Renal cortical epithelial cell (primary cell): ENCODE measurements around the gene PLAAT5. TPM values are rescaled to one million over a fixed set of nuclear protein-coding genes. Genes with fewer than 3 reads are reported as not detected.
"Not testable (repeated sequence)": the region's sequence is repeated elsewhere in the genome, so short reads cannot be mapped to it uniquely, and the experiment has no call there.

ENCODE experiments used
- DNase-seq: peaks from one replicate; pipeline ENCODE4 v3.0.0-alpha.2; 2011; ENCODE audit warnings: low read depth
- total RNA-seq: library from RNA; depleted of rRNA; stranded (reverse); fragments of >200 nt; gene quantifications from 2 replicates; pipeline ENCODE4 v1.2.3, GENCODE V29; 2014

PLAAT5 gene
- total RNA-seq, 1 donor from 2014 or later: 0.40 TPM

DNA sequence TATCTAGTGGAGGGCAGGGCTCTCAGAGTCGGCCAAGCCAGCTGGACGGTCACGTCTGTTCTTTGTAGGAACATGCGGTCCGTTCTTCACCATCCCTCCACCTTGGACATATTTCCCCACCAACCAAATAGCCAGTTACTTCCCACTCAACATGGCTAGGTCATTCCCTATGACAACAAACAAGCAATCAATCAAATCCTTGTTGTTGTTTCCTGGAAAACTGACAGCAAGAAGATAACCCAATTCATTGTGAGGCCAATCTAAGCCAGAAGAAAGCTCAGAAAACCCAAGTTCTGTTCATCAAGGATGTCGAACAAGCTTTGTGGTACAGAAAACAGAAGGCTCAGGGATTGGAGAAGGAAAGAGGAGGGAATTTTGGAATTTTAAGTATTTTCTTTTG, 10.9 kb downstream of the PLAAT5 start:
- no peak for DNase-seq

GRCh38 chr11:63478896-63479295, 12.1 kb downstream of the PLAAT5 start:
- peak; percentile 78 for DNase-seq

GRCh38 chr11:63476618-63477017, 14.3 kb downstream of the PLAAT5 start:
- no peak for DNase-seq

GRCh38 chr11:63472372-63472771, 18.6 kb downstream of the PLAAT5 start:
- DNase-seq: no peak

- no peak for DNase-seq
Observed at GRCh38 chr11:63470311-63470710, 20.7 kb downstream of the PLAAT5 start.

GRCh38 chr11:63462137-63462536, 28.8 kb downstream of the PLAAT5 start:
- no peak for DNase-seq

DNA sequence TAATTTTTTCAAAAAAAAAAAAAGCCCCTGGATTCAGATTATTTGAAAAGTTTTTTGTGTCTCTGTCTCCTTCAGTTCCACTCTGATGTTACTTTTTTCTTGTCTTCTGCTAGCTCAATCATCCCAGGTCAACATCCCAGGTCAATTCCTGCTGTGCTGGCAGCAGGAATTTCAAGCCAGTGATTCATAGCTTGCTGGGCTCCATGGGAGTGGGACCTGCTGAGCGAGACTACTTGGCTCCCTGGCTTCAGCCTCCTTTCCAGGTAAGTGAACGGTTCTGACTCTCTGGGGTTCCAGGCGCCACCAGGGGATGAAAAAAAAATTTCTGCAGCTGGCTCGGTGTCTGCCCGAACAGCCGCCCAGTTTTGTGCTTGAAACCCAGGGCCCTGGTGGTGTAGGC, 31.4 kb downstream of the PLAAT5 start:
- DNase-seq: peak; percentile 30

GRCh38 chr11:63448646-63449045, 42.3 kb downstream of the PLAAT5 start:
- DNase-seq: no peak

DNA sequence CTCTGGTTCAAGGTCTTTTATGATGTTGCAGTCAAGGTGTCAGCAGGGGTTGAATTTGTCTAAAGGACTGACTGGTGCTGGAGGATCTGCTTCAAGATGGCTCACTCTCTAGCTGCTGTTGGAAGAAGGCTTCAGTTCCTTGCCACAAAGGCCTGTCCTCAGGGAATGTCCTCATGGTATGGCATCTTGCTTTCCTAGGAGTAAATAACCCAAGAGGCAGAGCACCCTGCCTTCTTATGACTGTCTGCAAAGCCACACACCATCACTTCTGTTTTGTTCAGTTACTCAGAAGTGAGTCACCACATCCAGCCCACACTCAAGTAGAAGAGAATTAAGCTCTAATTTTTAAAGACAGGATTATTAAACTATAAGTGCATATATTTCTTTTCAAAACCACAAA, 45.2 kb downstream of the PLAAT5 start:
- peak; percentile 60 for DNase-seq

GRCh38 chr11:63445118-63445517, 45.8 kb downstream of the PLAAT5 start:
- no peak for DNase-seq

- DNase-seq: no peak
Observed at GRCh38 chr11:63444160-63444559, 46.8 kb downstream of the PLAAT5 start.

- no peak for DNase-seq
Observed at GRCh38 chr11:63443714-63444113, 47.3 kb downstream of the PLAAT5 start.

- not testable (repeated sequence) for DNase-seq
Observed at GRCh38 chr11:63435831-63436230, 55.1 kb downstream of the PLAAT5 start.

DNA sequence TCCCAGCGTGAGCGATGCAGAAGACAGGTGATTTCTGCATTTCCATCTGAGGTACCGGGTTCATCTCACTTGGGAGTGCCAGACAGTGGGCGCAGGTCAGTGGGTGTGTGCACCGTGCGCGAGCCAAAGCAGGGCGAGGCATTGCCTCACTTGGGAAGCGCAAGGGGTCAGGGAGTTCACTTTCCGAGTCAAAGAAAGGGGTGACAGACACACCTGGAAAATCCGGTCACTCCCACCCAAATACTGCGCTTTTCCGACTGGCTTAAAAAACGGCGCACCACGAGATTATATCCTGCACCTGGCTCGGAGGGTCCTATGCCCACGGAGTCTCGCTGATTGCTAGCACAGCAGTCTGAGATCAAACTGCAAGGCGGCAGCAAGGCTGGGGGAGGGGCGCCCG, 55.6 kb downstream of the PLAAT5 start:
- DNase-seq: not testable (repeated sequence)

GRCh38 chr11:63430731-63431130, 60.2 kb downstream of the PLAAT5 start:
- not testable (repeated sequence) for DNase-seq

GRCh38 chr11:63427971-63428508, 62.9 kb downstream of the PLAAT5 start:
- no peak for DNase-seq

- DNase-seq: no peak
Observed at GRCh38 chr11:63417174-63417852, 73.7 kb downstream of the PLAAT5 start.

Other genes with a start within 250 kb of the PLAAT5 start
- gene SLC22A25, start 247.6 kb downstream of the PLAAT5 start, total RNA-seq: not detected in 2 replicates
- not detected in 2 replicates for gene SLC22A9, start 121.4 kb downstream of the PLAAT5 start, total RNA-seq
- gene LGALS12, start 14.9 kb upstream of the PLAAT5 start, total RNA-seq: not detected in 2 replicates
- 36.4 and 83.2 TPM in 2 replicates for gene PLAAT4, start 45.6 kb upstream of the PLAAT5 start, total RNA-seq
- gene PLAAT2, start 72.2 kb upstream of the PLAAT5 start, total RNA-seq: not detected in 2 replicates
- gene PLAAT3, start 123.3 kb upstream of the PLAAT5 start, total RNA-seq: 50.6 and 63.9 TPM in 2 replicates
- gene ATL3, start 180.2 kb upstream of the PLAAT5 start, total RNA-seq: 101 and 112 TPM in 2 replicates
- gene RTN3, start 190.3 kb upstream of the PLAAT5 start, total RNA-seq: 49.5 and 126 TPM in 2 replicates